Renal cortex interstitium (tissue), 11 donors: ENCODE measurements around the gene GEMIN7. TPM values are rescaled to one million over a fixed set of nuclear protein-coding genes. Genes with fewer than 3 reads are reported as not detected.
A peak's percentile ranks its signal among the peaks of the same experiment; 100 is the strongest.

Source experiments
- DNase-seq, 11 donors: peaks; one replicate each; pipeline ENCODE4 v3.0.0-alpha.2; 2013; ENCODE audit warnings: low read depth in 9 of 11, low spot score in 4 of 11; ENCODE audit errors: extremely low read depth in 1 of 11
- polyA plus RNA-seq, 3 donors: library from polyadenylated mRNA; unstranded; fragments of 120-200 nt; gene quantifications; one replicate each; pipeline ENCODE4 v1.2.1, GENCODE V29; 2013; ENCODE audit not compliant: insufficient read length in 3 of 3

The GEMIN7 gene
- polyA plus RNA-seq, 3 donors, result 17.8 to 25.9 (median 22.6) TPM

GRCh38 chr19:45050036-45050435 is 29.0 kb upstream of the GEMIN7 start:
- DNase-seq, result no peak

GRCh38 chr19:45051929-45052579 is 27.0 kb upstream of the GEMIN7 start:
- DNase-seq, result no peak

- DNase-seq, result no peak
Measured at GRCh38 chr19:45056831-45057230, 22.2 kb upstream of the GEMIN7 start.

- no peak for DNase-seq
Measured at GRCh38 chr19:45057444-45057843, 21.6 kb upstream of the GEMIN7 start.

GRCh38 chr19:45058622-45059159 is 20.4 kb upstream of the GEMIN7 start:
- DNase-seq, result no peak

- peak in 5 of 11 donors; percentile 24 to 63 (median 44) for DNase-seq
Measured at GRCh38 chr19:45059258-45059965, 19.6 kb upstream of the GEMIN7 start.

GRCh38 chr19:45061965-45062364 is 17.1 kb upstream of the GEMIN7 start:
- no peak for DNase-seq

GRCh38 chr19:45063851-45064801 is 14.9 kb upstream of the GEMIN7 start:
- DNase-seq, result no peak

GRCh38 chr19:45066921-45067661 is 12.0 kb upstream of the GEMIN7 start:
- no peak for DNase-seq

- DNase-seq, result no peak
Measured at GRCh38 chr19:45068041-45068440, 11.0 kb upstream of the GEMIN7 start.

GRCh38 chr19:45069056-45069455 is 10.0 kb upstream of the GEMIN7 start:
- DNase-seq, result no peak

GRCh38 chr19:45070214-45070613 is 8.8 kb upstream of the GEMIN7 start:
- no peak for DNase-seq

- no peak for DNase-seq
Measured at GRCh38 chr19:45070861-45071544, 8.1 kb upstream of the GEMIN7 start.

GRCh38 chr19:45071545-45071938 is 7.5 kb upstream of the GEMIN7 start:
- no peak for DNase-seq

GRCh38 chr19:45071969-45072790 is 6.9 kb upstream of the GEMIN7 start:
- DNase-seq, result no peak

- no peak for DNase-seq
Measured at GRCh38 chr19:45074744-45075300, 4.2 kb upstream of the GEMIN7 start.
